EL (cell line): Measurements from ENCODE around the gene SNAI1.
"Not testable (repeated sequence)": the region's sequence is repeated elsewhere in the genome, so short reads cannot be mapped to it uniquely, and the experiment has no call there.

Experiments used
- DNase-seq: peaks from one replicate; pipeline ENCODE4 v3.0.0-alpha.2; 2016

SNAI1 gene

GRCh38 chr20:49982346-49983122 is at the start of gene SNAI1:
Gene SNAI1 (plus strand): TSS chr20:49982980. CDS start chr20:49983060, 80 bp downstream.
- peak; percentile 77 for DNase-seq

- no peak for DNase-seq
Measured at GRCh38 chr20:49935746-49936152, 47.0 kb upstream of the SNAI1 start.

- peak; percentile 90 for DNase-seq
Measured at GRCh38 chr20:49936153-49937026, 46.4 kb upstream of the SNAI1 start, which contains the start of gene RNF114. Gene RNF114 (plus strand): TSS chr20:49936397. CDS start chr20:49936413, 16 bp downstream.

- DNase-seq = no peak
Measured at GRCh38 chr20:49937027-49937929, 45.5 kb upstream of the SNAI1 start.

- peak; percentile 66 for DNase-seq
Measured at GRCh38 chr20:49938173-49939163, 44.3 kb upstream of the SNAI1 start.

- DNase-seq = no peak
Measured at GRCh38 chr20:49941456-49941855, 41.3 kb upstream of the SNAI1 start.

- DNase-seq = no peak
Measured at GRCh38 chr20:49942303-49942702, 40.5 kb upstream of the SNAI1 start.

- no peak for DNase-seq
Measured at GRCh38 chr20:49942942-49943341, 39.8 kb upstream of the SNAI1 start.

GRCh38 chr20:49945306-49945700 is 37.5 kb upstream of the SNAI1 start:
- DNase-seq = no peak

- no peak for DNase-seq
Measured at GRCh38 chr20:49945701-49946477, 36.9 kb upstream of the SNAI1 start.

GRCh38 chr20:49948178-49948577 is 34.6 kb upstream of the SNAI1 start:
- no peak for DNase-seq

- DNase-seq = peak; percentile 94
Measured at GRCh38 chr20:49948809-49949507, 33.8 kb upstream of the SNAI1 start.

GRCh38 chr20:49951151-49951550 is 31.6 kb upstream of the SNAI1 start:
- DNase-seq = peak; percentile 76

- no peak for DNase-seq
Measured at GRCh38 chr20:49955167-49955566, 27.6 kb upstream of the SNAI1 start.

- not testable (repeated sequence) for DNase-seq
Measured at GRCh38 chr20:49955830-49956396, 26.9 kb upstream of the SNAI1 start.

- DNase-seq = no peak
Measured at GRCh38 chr20:49956689-49957088, 26.1 kb upstream of the SNAI1 start.

- not testable (repeated sequence) for DNase-seq
Measured at GRCh38 chr20:49957089-49957938, 25.5 kb upstream of the SNAI1 start.

- no peak for DNase-seq
Measured at GRCh38 chr20:49961413-49961812, 21.4 kb upstream of the SNAI1 start.
